ENCODE data around the gene ZSWIM6. TPM values are rescaled to one million over a fixed set of nuclear protein-coding genes. Genes with fewer than 3 reads are reported as not detected.

Gene ZSWIM6
- total RNA-seq, 6 experiments from 2014 or later = 9.7 to 13.5 (median 11.7) TPM

- peaks cover 94% of the 10 kb centered on the region for H3K4me1 Mint-ChIP-seq (ENCODE audit: low read depth)
- peaks cover 1% of the 10 kb centered on the region for H3K27me3 Mint-ChIP-seq (ENCODE audit: insufficient read depth)
- H3K27ac Mint-ChIP-seq = peak overlapping the region; percentile 99
Observed at GRCh38 chr5:61301341-61302199, 30.5 kb upstream of the ZSWIM6 start.

GRCh38 chr5:61302200-61302563, 29.9 kb upstream of the ZSWIM6 start:
- H3K4me1 Mint-ChIP-seq (ENCODE audit: low read depth) = peaks cover 95% of the 10 kb centered on the region

More at GRCh38 chr5:61301341-61302199, 30.5 kb upstream of the ZSWIM6 start:
- Mint-ChIP-seq H3K36me3 (ENCODE audit: low read depth) (peaks cover 11% of the 10 kb centered on the region; the same call in 1 of the 2 replicates), H3K9me3 (no peaks in the 10 kb centered on the region), H3K4me3 (peak overlapping the region; percentile 88)
- peak; percentile 33; the same call in 1 of the 2 replicates for TF ChIP-seq CTCF (IDR thresholded peaks at IDR 0.05)
- DNase-seq = peak; percentile 99

GRCh38 chr5:61303346-61303745, 28.7 kb upstream of the ZSWIM6 start:
- Mint-ChIP-seq H3K27ac (peak overlapping the region; percentile 99), H3K27me3 (ENCODE audit: insufficient read depth) (peaks cover 1% of the 10 kb centered on the region), H3K4me1 (ENCODE audit: low read depth) (peaks cover 100% of the 10 kb centered on the region), H3K36me3 (ENCODE audit: low read depth) (peaks cover 11% of the 10 kb centered on the region; the same call in 1 of the 2 replicates), H3K4me3 (peak overlapping the region; percentile 88), H3K9me3 (no peaks in the 10 kb centered on the region)
- TF ChIP-seq CTCF (IDR thresholded peaks at IDR 0.05) = no peak
- DNase-seq = no peak

More at GRCh38 chr5:61302200-61302563, 29.9 kb upstream of the ZSWIM6 start:
- Mint-ChIP-seq H3K27me3 (ENCODE audit: insufficient read depth) (peaks cover 1% of the 10 kb centered on the region), H3K36me3 (ENCODE audit: low read depth) (peaks cover 11% of the 10 kb centered on the region; the same call in 1 of the 2 replicates), H3K27ac (peak overlapping the region; percentile 99), H3K9me3 (no peaks in the 10 kb centered on the region), H3K4me3 (peak overlapping the region; percentile 88)
- DNase-seq = no peak
- TF ChIP-seq CTCF (IDR thresholded peaks at IDR 0.05) = no peak

GRCh38 chr5:61304590-61305381, 27.3 kb upstream of the ZSWIM6 start:
- H3K27me3 Mint-ChIP-seq (ENCODE audit: insufficient read depth) = peaks cover 1% of the 10 kb centered on the region
- peak overlapping the region; percentile 88 for H3K4me3 Mint-ChIP-seq
- H3K27ac Mint-ChIP-seq = peak overlapping the region; percentile 99

More at GRCh38 chr5:61304590-61305381, 27.3 kb upstream of the ZSWIM6 start:
- Mint-ChIP-seq H3K4me1 (ENCODE audit: low read depth) (peaks cover 96% of the 10 kb centered on the region), H3K36me3 (ENCODE audit: low read depth) (peaks cover 6% of the 10 kb centered on the region; the same call in 1 of the 2 replicates), H3K9me3 (no peaks in the 10 kb centered on the region)
- DNase-seq = peak; percentile 88
- no peak for TF ChIP-seq CTCF (IDR thresholded peaks at IDR 0.05)
